SK-N-SH (cell line): ENCODE data around the gene CMYA5. TPM values are rescaled to one million over a fixed set of nuclear protein-coding genes. Genes with fewer than 3 reads are reported as not detected.

ENCODE experiments used
- CTCF ChIA-PET: fragments of 300-600, 350-600 bp; formaldehyde crosslinking; extraction: SDS; loops from one replicate; lab custom pipeline; 2021; lab: Yijun Ruan, JAX
- POLR2A ChIA-PET: fragments of 350-600 bp; sonication (Branson Sonifier 250); formaldehyde crosslinking; extraction: SDS; loops from one replicate; lab custom pipeline; 2020; ENCODE audit warnings: antibody characterized with exemption, inconsistent platforms; lab: Yijun Ruan, JAX
- DNase-seq: peaks from one replicate; pipeline ENCODE4 v3.0.0; 2012
- H2AFZ ChIP-seq: fragments of 200-600 bp; sonication (generic); 2 replicates; pipeline ENCODE4 v1.8.1; 2016; ENCODE audit warnings: antibody characterized with exemption, mild to moderate bottlenecking, low read depth
- H3F3A ChIP-seq: fragments of 200-600 bp; sonication (generic); replicated peaks from 2 replicates; pipeline ENCODE3; 2016; ENCODE audit warnings: antibody characterized with exemption, mild to moderate bottlenecking; ENCODE audit not compliant: insufficient read depth
- H3K27ac ChIP-seq, 2 experiments: fragments of 200-500 bp in 1 of 2; fragments of 200-600 bp in 1 of 2; sonication (Bioruptor generic) in 1 of 2; sonication (generic), shearing (Covaris generic) in 1 of 2; 2 replicates each; pipeline versions ENCODE4 v1.5.1 to v1.6.1; 2014 to 2016; ENCODE audit warnings: low read depth in 2 of 2, inconsistent platforms in 1 of 2, low read length in 1 of 2, mild to moderate bottlenecking in 1 of 2, mixed read lengths in 1 of 2
- H3K27me3 ChIP-seq: fragments of 200-600 bp; sonication (generic), shearing (Covaris generic); 2 replicates; pipeline ENCODE4 v1.6.1; 2016; ENCODE audit warnings: mixed run types; ENCODE audit not compliant: insufficient read depth
- H3K36me3 ChIP-seq, 2 experiments: fragments of 200-500 bp in 1 of 2; fragments of 200-600 bp in 1 of 2; sonication (Bioruptor generic) in 1 of 2; sonication (generic) in 1 of 2; replicated peaks in 1 of 2; 2 replicates each; pipeline versions ENCODE3 to v1.5.1; 2014 to 2016; ENCODE audit warnings: low read length in 1 of 2, mild to moderate bottlenecking in 1 of 2; ENCODE audit not compliant: insufficient read depth in 2 of 2, control insufficient read depth in 1 of 2
- H3K4me1 ChIP-seq, 2 experiments: fragments of 200-500 bp in 1 of 2; fragments of 200-600 bp in 1 of 2; sonication (Bioruptor generic) in 1 of 2; sonication (generic), shearing (Covaris generic) in 1 of 2; 2 replicates each; pipeline versions ENCODE4 v1.5.1 to v1.6.1; 2014 to 2016; ENCODE audit warnings: low read depth in 1 of 2, low read length in 1 of 2, mixed run types in 1 of 2; ENCODE audit not compliant: insufficient read depth in 2 of 2, control insufficient read depth in 1 of 2
- H3K4me2 ChIP-seq: fragments of 200-600 bp; sonication (generic), shearing (Covaris generic); 2 replicates; pipeline ENCODE4 v1.6.1; 2017; ENCODE audit warnings: mixed run types
- H3K4me3 ChIP-seq, 2 experiments: fragments of 200-500 bp in 1 of 2; fragments of 200-600 bp in 1 of 2; sonication (Bioruptor generic) in 1 of 2; sonication (generic), shearing (Covaris generic) in 1 of 2; 2 replicates each; pipeline versions ENCODE4 v1.5.1 to v1.8.1; 2014 to 2016; ENCODE audit warnings: low read depth in 2 of 2, inconsistent platforms in 1 of 2, low read length in 1 of 2, mild to moderate bottlenecking in 1 of 2, mixed read lengths in 1 of 2, moderate library complexity in 1 of 2
- H3K79me2 ChIP-seq: fragments of 200-600 bp; sonication (generic); 2 replicates; pipeline ENCODE4 v1.8.1; 2017; ENCODE audit warnings: mild to moderate bottlenecking; ENCODE audit not compliant: insufficient read depth
- H3K9ac ChIP-seq: fragments of 200-600 bp; sonication (generic); 2 replicates; pipeline ENCODE4 v1.6.1; 2017; ENCODE audit warnings: mixed run types
- H3K9me2 ChIP-seq: fragments of 200-600 bp; sonication (generic); 2 replicates; pipeline ENCODE4 v1.6.1; 2017; ENCODE audit warnings: mixed run types
- H3K9me3 ChIP-seq: fragments of 200-600 bp; sonication (generic); 2 replicates; pipeline ENCODE4 v1.6.1; 2017; ENCODE audit warnings: mixed run types, mild to moderate bottlenecking, moderate library complexity
- H4K20me1 ChIP-seq: fragments of 200-600 bp; sonication (generic); 2 replicates; pipeline ENCODE4 v1.6.1; 2017; ENCODE audit warnings: mild to moderate bottlenecking, mixed run types; ENCODE audit not compliant: insufficient read depth
- CHD2 ChIP-seq: fragments of 150-350 bp; IDR thresholded peaks from 2 replicates; pipeline ENCODE4 v1.6.1; 2018; ENCODE audit warnings: low read length; ENCODE audit not compliant: partially characterized antibody
- EP300 ChIP-seq, 2 experiments: IDR thresholded peaks; 2 replicates each; pipeline versions ENCODE4 v1.4.0 to v1.6.1; 2012; ENCODE audit warnings: borderline replicate concordance in 1 of 2, low read depth in 1 of 2, low read length in 1 of 2
- EZH2phosphoT487 ChIP-seq: fragments of 200-600 bp; sonication (generic); IDR thresholded peaks from 2 replicates; pipeline ENCODE4 v1.6.1; 2017; ENCODE audit warnings: low read depth, mixed run types, mild to moderate bottlenecking, antibody characterized with exemption, moderate library complexity, borderline replicate concordance
- FOSL2 ChIP-seq: IDR thresholded peaks from 2 replicates; pipeline ENCODE4 v1.4.0; 2012; ENCODE audit warnings: low read depth, mild to moderate bottlenecking, moderate library complexity, borderline replicate concordance
- FOXJ3 ChIP-seq: sonication (generic); formaldehyde crosslinking; IDR thresholded peaks from 2 replicates; pipeline ENCODE4 v1.5.1; 2020; ENCODE audit warnings: mild to moderate bottlenecking, missing genetic modification reagents
- GABPA ChIP-seq: IDR thresholded peaks from 2 replicates; pipeline ENCODE4 v1.4.0; 2012; ENCODE audit warnings: low read depth, mild to moderate bottlenecking
- GATA2 ChIP-seq: sonication (generic); formaldehyde crosslinking; IDR thresholded peaks from 2 replicates; pipeline ENCODE4 v1.5.0; 2020; ENCODE audit warnings: mild to moderate bottlenecking, missing genetic modification reagents
- JUND ChIP-seq: IDR thresholded peaks from 2 replicates; pipeline ENCODE4 v1.4.0; 2012
- RCOR1 ChIP-seq: fragments of 150-350 bp; IDR thresholded peaks from 2 replicates; pipeline ENCODE4 v1.6.1; 2017; ENCODE audit warnings: antibody characterized with exemption, low read length
- RFX5 ChIP-seq: IDR thresholded peaks from 2 replicates; pipeline ENCODE4 v1.6.1; 2012; ENCODE audit warnings: mild to moderate bottlenecking, improper control_type of control experiment, low read length
- RXRA ChIP-seq: IDR thresholded peaks from 2 replicates; pipeline ENCODE4 v1.4.0; 2012; ENCODE audit warnings: low read depth, mild to moderate bottlenecking, borderline replicate concordance
- SIN3A ChIP-seq: IDR thresholded peaks from 2 replicates; pipeline ENCODE4 v1.6.1; 2012; ENCODE audit warnings: low read depth, mild to moderate bottlenecking, low read length, moderate library complexity, borderline replicate concordance
- TAF1 ChIP-seq: IDR thresholded peaks from 2 replicates; pipeline ENCODE4 v1.6.1; 2012; ENCODE audit warnings: low read depth, mild to moderate bottlenecking, low read length, moderate library complexity, borderline replicate concordance
- TCF12 ChIP-seq: IDR thresholded peaks from 2 replicates; pipeline ENCODE4 v1.4.0; 2012
- TEAD4 ChIP-seq: IDR thresholded peaks from 2 replicates; pipeline ENCODE4 v1.4.0; 2012; ENCODE audit warnings: mild to moderate bottlenecking, borderline replicate concordance; ENCODE audit not compliant: insufficient read depth
- YY1 ChIP-seq: IDR thresholded peaks from 2 replicates; pipeline ENCODE4 v1.4.0; 2012; ENCODE audit warnings: low read depth, mild to moderate bottlenecking
- WGBS: methylation state at CpG from one replicate; pipeline ENCODE4 v1.1.6; 2017; ENCODE audit warnings: low lambda C conversion rate; 5-methylcytosine and 5-hydroxymethylcytosine counted together
- polyA plus RNA-seq, 3 experiments: library from polyadenylated mRNA; depleted of rRNA; stranded (reverse); fragments of >200 nt; gene quantifications; 2 replicates each; pipeline ENCODE4 v1.2.3, GENCODE V29; 2012
- TF ChIP-seq, protein P1 (sequence below): fragments of 200-600 bp; sonication (generic); IDR thresholded peaks from 2 replicates; pipeline ENCODE4 v1.6.1; 2017; ENCODE audit warnings: antibody characterized with exemption, mild to moderate bottlenecking, moderate library complexity
- TF ChIP-seq, protein P2 (sequence below): IDR thresholded peaks from 2 replicates; pipeline ENCODE4 v1.4.0; 2012; ENCODE audit warnings: low read depth, borderline replicate concordance
- TF ChIP-seq, protein P3 (sequence below): IDR thresholded peaks from 2 replicates; pipeline ENCODE4 v1.6.1; 2012; ENCODE audit warnings: mild to moderate bottlenecking, low read depth, low read length, moderate library complexity

CMYA5 gene
- polyA plus RNA-seq, 1 of the 3 experiments (the other 2 are of a cell fraction): 0.12 TPM

DNA sequence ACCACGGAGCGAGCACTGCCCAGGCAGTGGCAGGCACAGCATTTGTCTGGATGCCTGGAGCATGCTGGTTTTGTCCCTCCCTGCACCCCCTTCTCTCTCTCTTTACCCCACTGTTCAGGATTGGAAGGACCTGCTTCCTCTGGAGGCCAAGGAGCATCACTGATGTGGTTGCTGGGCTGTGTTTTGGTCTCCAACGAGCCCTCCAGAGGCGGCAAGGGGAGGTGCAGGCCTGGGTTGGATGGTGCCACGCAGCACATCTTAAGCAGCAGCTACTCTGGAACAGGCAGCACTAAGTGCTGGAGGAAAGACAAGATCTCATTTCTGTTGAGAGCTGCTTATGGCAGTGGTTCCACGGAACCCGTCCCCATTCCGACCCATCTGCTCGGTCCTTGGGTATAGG lies 139.6 kb downstream of the CMYA5 start:
- CTCF ChIA-PET: interaction anchor here (0.9 to 1.4 kb wide), 2 partner anchors 15 to 28 kb away, joined by 4 to 5 read pairs; no protein-coding TSS in a partner anchor
- H3K9ac ChIP-seq: no peak overlapping the region
- TF ChIP-seq GABPA (no peak), FOXJ3 (no peak), RCOR1 (no peak)
- TF ChIP-seq, protein P1, sequence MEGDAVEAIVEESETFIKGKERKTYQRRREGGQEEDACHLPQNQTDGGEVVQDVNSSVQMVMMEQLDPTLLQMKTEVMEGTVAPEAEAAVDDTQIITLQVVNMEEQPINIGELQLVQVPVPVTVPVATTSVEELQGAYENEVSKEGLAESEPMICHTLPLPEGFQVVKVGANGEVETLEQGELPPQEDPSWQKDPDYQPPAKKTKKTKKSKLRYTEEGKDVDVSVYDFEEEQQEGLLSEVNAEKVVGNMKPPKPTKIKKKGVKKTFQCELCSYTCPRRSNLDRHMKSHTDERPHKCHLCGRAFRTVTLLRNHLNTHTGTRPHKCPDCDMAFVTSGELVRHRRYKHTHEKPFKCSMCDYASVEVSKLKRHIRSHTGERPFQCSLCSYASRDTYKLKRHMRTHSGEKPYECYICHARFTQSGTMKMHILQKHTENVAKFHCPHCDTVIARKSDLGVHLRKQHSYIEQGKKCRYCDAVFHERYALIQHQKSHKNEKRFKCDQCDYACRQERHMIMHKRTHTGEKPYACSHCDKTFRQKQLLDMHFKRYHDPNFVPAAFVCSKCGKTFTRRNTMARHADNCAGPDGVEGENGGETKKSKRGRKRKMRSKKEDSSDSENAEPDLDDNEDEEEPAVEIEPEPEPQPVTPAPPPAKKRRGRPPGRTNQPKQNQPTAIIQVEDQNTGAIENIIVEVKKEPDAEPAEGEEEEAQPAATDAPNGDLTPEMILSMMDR: peak; percentile 21
- TF ChIP-seq, protein P2, sequence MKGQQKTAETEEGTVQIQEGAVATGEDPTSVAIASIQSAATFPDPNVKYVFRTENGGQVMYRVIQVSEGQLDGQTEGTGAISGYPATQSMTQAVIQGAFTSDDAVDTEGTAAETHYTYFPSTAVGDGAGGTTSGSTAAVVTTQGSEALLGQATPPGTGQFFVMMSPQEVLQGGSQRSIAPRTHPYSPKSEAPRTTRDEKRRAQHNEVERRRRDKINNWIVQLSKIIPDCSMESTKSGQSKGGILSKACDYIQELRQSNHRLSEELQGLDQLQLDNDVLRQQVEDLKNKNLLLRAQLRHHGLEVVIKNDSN: no peak

DNA sequence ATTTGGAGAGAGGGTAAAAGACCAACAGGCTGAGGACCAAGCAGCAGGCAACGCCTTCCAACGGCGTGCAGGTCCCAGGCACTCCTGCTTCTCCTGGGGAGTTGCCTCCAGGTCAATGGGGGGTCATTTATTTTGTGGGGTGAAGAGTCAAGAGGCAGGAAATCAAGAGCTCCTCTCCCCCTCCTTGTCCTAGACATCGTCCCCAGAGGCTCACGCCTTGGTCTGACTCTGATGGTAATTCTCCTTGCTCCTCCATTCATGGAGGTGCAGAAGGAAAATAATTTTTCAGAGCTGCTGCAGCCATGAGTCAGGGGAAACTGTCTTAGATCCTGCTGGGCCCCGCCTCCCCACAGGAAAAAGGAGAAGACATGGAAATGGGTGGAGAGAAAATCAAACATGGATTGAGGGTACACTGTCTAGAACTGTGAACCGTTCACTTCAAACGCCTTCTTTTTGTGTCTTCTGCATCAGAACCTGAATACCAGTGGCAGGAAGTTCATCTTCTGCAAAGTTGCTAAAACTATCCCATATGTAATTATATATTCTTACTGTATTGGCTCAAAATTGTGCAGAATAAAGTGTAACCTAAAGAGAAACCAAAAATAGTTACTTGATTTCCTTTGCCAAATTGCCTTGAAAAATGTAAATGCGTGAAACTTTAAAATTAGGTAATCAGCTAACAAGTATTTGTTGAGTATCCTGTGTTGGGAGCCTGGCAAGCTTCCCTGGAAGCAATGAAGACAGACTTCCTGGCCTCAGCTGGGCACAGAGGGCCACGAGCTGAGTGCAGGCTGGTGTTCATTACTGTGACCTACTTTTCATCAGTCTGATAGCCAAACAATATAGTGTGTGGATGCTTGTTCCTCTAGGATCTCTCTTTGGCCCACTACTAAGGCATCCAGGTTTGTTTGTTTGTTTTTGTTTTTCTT lies 142.0 kb downstream of the CMYA5 start:
- no peak for DNase-seq
- H3K4me3 ChIP-seq: no peak overlapping the region
- H3K4me2 ChIP-seq: no peak overlapping the region; the same call in 1 of the 2 replicates
- ChIA-PET POLR2A (no interaction called here), CTCF (interaction anchor here (0.8 kb wide), 1 partner anchor 26 kb away, joined by 3 read pairs; no protein-coding TSS in a partner anchor)
- no peak overlapping the region for H2AFZ ChIP-seq
- no peaks in the 10 kb centered on the region for H3K9me3 ChIP-seq
- WGBS: 67% methylated on average over 9 of the region's 10 CpGs
- no peaks in the 10 kb centered on the region for H4K20me1 ChIP-seq
- H3K9me2 ChIP-seq: no peaks in the 10 kb centered on the region
- no peaks in the 10 kb centered on the region for H3F3A ChIP-seq
- no peaks in the 10 kb centered on the region for H3K36me3 ChIP-seq
- H3K27ac ChIP-seq: no peak overlapping the region
- peaks cover 0 to 4% of the 10 kb centered on the region in 2 experiments; a peak in 2 of 4 replicates for H3K4me1 ChIP-seq
- H3K27me3 ChIP-seq: no peaks in the 10 kb centered on the region; the same call in 1 of the 2 replicates
- no peak overlapping the region for H3K9ac ChIP-seq
- no peaks in the 10 kb centered on the region for H3K79me2 ChIP-seq
- no peak for TF ChIP-seq GABPA
- no peak for TF ChIP-seq FOSL2
- TF ChIP-seq YY1: no peak
- TF ChIP-seq, protein P2: no peak
- no peak for TF ChIP-seq EP300 (IDR thresholded peaks at IDR 0.05; ENCODE audit: borderline replicate concordance in 1 of 2, low read depth in 1 of 2, low read length in 1 of 2)
- TF ChIP-seq SIN3A: no peak
- no peak for TF ChIP-seq TAF1
- TF ChIP-seq JUND: no peak
- no peak for TF ChIP-seq RXRA
- TF ChIP-seq TCF12: no peak
- no peak for TF ChIP-seq RFX5
- no peak for TF ChIP-seq GATA2 (CRISPR knock-in tag)
- TF ChIP-seq, protein P3, sequence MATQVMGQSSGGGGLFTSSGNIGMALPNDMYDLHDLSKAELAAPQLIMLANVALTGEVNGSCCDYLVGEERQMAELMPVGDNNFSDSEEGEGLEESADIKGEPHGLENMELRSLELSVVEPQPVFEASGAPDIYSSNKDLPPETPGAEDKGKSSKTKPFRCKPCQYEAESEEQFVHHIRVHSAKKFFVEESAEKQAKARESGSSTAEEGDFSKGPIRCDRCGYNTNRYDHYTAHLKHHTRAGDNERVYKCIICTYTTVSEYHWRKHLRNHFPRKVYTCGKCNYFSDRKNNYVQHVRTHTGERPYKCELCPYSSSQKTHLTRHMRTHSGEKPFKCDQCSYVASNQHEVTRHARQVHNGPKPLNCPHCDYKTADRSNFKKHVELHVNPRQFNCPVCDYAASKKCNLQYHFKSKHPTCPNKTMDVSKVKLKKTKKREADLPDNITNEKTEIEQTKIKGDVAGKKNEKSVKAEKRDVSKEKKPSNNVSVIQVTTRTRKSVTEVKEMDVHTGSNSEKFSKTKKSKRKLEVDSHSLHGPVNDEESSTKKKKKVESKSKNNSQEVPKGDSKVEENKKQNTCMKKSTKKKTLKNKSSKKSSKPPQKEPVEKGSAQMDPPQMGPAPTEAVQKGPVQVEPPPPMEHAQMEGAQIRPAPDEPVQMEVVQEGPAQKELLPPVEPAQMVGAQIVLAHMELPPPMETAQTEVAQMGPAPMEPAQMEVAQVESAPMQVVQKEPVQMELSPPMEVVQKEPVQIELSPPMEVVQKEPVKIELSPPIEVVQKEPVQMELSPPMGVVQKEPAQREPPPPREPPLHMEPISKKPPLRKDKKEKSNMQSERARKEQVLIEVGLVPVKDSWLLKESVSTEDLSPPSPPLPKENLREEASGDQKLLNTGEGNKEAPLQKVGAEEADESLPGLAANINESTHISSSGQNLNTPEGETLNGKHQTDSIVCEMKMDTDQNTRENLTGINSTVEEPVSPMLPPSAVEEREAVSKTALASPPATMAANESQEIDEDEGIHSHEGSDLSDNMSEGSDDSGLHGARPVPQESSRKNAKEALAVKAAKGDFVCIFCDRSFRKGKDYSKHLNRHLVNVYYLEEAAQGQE: no peak
- no peak for TF ChIP-seq CHD2
- TF ChIP-seq TEAD4: no peak
- no peak for TF ChIP-seq FOXJ3
- no peak for TF ChIP-seq EZH2phosphoT487

More for the DNA sequence above, 139.6 kb downstream of the CMYA5 start:
- Histone ChIP-seq H3K27me3 (no peaks in the 10 kb centered on the region; the same call in 1 of the 2 replicates), H3K4me1 (no peaks in the 10 kb centered on the region; a peak in 2 of 4 replicates), H3K9me3 (no peaks in the 10 kb centered on the region), H3F3A (no peaks in the 10 kb centered on the region), H3K4me2 (no peak overlapping the region), H3K4me3 (no peak overlapping the region), H3K79me2 (no peaks in the 10 kb centered on the region), H3K27ac (no peak overlapping the region), H2AFZ (no peak overlapping the region), H4K20me1 (no peaks in the 10 kb centered on the region), H3K36me3 (no peaks in the 10 kb centered on the region), H3K9me2 (no peaks in the 10 kb centered on the region)
- no peak for DNase-seq
- WGBS: 55% methylated on average over 6 of the region's 9 CpGs
- POLR2A ChIA-PET: no interaction called here
